KMS-11 (cell line): Measurements from ENCODE around the gene EIF4G1.

Source experiments
- H2AFZ ChIP-seq: fragments of 200-600 bp; sonication (generic); 2 replicates; pipeline ENCODE4 v1.6.1; 2016; ENCODE audit warnings: antibody characterized with exemption, mixed run types, low read depth
- H3K27ac ChIP-seq: fragments of 200-600 bp; sonication (generic); 2 replicates; pipeline ENCODE4 v1.6.1; 2016; ENCODE audit warnings: mild to moderate bottlenecking, mixed run types
- H3K27me3 ChIP-seq: fragments of 200-600 bp; sonication (generic); 2 replicates; pipeline ENCODE4 v1.6.1; 2017; ENCODE audit warnings: mild to moderate bottlenecking, low read depth, mixed run types, moderate library complexity; ENCODE audit not compliant: insufficient read depth
- H3K36me3 ChIP-seq: fragments of 200-600 bp; sonication (generic); 2 replicates; pipeline ENCODE4 v1.6.1; 2017; ENCODE audit warnings: mild to moderate bottlenecking, mixed run types; ENCODE audit not compliant: insufficient read depth
- H3K4me1 ChIP-seq: fragments of 200-600 bp; sonication (generic); 2 replicates; pipeline ENCODE4 v1.6.1; 2016; ENCODE audit warnings: mild to moderate bottlenecking, low read depth, mixed run types; ENCODE audit not compliant: poor library complexity, severe bottlenecking
- H3K4me2 ChIP-seq: fragments of 200-600 bp; sonication (generic); 2 replicates; pipeline ENCODE4 v1.7.0; 2016; ENCODE audit warnings: mild to moderate bottlenecking, mixed run types
- H3K4me3 ChIP-seq: fragments of 200-600 bp; sonication (generic); IDR thresholded peaks from 2 replicates; pipeline ENCODE4 v1.6.1; 2017; ENCODE audit warnings: low read depth, low read length, mixed read lengths; ENCODE audit not compliant: insufficient read depth
- H3K79me2 ChIP-seq: fragments of 200-600 bp; sonication (generic); 2 replicates; pipeline ENCODE4 v1.6.1; 2016; ENCODE audit warnings: low read depth, mixed run types; ENCODE audit not compliant: insufficient read depth
- H3K9ac ChIP-seq: fragments of 200-600 bp; sonication (generic); 2 replicates; pipeline ENCODE4 v1.6.1; 2016; ENCODE audit warnings: mild to moderate bottlenecking, mixed run types
- H4K20me1 ChIP-seq: fragments of 200-600 bp; sonication (generic); 2 replicates; pipeline ENCODE4 v1.6.1; 2016; ENCODE audit warnings: mild to moderate bottlenecking, mixed run types; ENCODE audit not compliant: insufficient read depth
- TF ChIP-seq, protein P1 (sequence below): fragments of 200-600 bp; sonication (generic); conservative IDR thresholded peaks from 2 replicates; pipeline ENCODE4 v1.6.1; 2017; ENCODE audit warnings: low read depth, mild to moderate bottlenecking, antibody characterized with exemption, low read length, moderate library complexity, mixed read lengths

EIF4G1 gene

DNA sequence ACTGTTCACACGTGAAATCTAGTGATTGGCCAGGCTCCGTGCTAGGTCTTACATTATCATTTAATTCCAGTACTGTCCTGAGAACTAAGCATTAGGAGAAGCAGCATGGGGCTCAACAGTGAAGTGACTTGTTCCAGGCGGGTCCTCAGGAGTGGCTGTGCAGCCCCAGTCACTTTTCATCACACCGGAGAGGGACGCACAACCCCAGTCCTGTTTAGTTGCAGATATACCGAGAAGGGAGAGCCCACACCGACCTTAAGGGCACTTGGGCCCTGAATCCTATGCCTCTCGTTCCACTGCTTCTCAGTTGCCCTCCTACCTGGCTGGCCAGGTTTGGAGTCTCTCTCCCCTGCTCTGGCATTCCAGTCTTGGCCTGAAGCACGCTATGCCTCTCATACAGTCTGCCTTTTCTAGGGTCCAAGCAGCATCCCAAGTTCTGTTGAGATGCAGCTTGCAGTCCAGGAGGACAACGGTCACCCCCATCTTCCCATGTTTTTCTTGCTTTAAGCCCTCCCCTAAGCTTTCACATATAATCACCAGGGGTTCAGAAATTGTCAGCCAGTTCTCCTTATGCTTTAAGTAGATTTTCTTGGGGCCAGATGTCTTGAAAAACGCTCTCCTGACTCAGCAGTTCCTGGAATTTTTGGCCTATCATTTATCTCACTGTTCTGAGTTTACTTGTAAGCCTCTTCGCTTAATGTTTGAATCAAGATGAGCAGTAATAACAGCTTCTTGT, 33.1 kb downstream of the EIF4G1 start:
- Histone ChIP-seq H3K9ac (no peak overlapping the region), H3K4me2 (no peak overlapping the region), H3K4me1 (peaks cover 13% of the 10 kb centered on the region), H4K20me1 (no peaks in the 10 kb centered on the region), H3K27ac (no peak overlapping the region), H3K27me3 (no peaks in the 10 kb centered on the region), H3K79me2 (no peaks in the 10 kb centered on the region), H3K36me3 (no peaks in the 10 kb centered on the region), H2AFZ (no peak overlapping the region), H3K4me3 (no peak overlapping the region)
- TF ChIP-seq, protein P1, sequence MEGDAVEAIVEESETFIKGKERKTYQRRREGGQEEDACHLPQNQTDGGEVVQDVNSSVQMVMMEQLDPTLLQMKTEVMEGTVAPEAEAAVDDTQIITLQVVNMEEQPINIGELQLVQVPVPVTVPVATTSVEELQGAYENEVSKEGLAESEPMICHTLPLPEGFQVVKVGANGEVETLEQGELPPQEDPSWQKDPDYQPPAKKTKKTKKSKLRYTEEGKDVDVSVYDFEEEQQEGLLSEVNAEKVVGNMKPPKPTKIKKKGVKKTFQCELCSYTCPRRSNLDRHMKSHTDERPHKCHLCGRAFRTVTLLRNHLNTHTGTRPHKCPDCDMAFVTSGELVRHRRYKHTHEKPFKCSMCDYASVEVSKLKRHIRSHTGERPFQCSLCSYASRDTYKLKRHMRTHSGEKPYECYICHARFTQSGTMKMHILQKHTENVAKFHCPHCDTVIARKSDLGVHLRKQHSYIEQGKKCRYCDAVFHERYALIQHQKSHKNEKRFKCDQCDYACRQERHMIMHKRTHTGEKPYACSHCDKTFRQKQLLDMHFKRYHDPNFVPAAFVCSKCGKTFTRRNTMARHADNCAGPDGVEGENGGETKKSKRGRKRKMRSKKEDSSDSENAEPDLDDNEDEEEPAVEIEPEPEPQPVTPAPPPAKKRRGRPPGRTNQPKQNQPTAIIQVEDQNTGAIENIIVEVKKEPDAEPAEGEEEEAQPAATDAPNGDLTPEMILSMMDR: no peak

DNA sequence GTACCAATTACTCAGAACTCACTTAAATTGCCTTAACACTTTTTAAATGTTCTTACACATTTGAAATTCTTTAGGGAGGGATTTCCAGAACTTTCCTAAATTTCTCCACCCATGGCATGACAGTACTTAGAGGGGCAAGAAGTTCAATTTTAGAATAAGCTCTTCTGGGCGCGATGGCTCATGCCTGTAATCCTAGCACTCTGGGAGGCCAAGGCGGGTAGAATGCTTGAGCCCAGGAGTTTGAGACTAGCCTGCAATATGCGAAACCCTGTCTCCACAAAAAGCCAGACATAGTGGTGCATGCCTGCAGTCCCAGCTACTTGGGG, 33.6 kb downstream of the EIF4G1 start:
- no peak overlapping the region for H2AFZ ChIP-seq
- no peaks in the 10 kb centered on the region for H3K27me3 ChIP-seq
- no peak overlapping the region for H3K27ac ChIP-seq
- no peaks in the 10 kb centered on the region for H4K20me1 ChIP-seq
- no peaks in the 10 kb centered on the region for H3K36me3 ChIP-seq
- H3K9ac ChIP-seq: no peak overlapping the region
- H3K4me3 ChIP-seq: no peak overlapping the region
- H3K4me1 ChIP-seq: peaks cover 13% of the 10 kb centered on the region
- no peak overlapping the region for H3K4me2 ChIP-seq
- H3K79me2 ChIP-seq: no peaks in the 10 kb centered on the region
- TF ChIP-seq, protein P1: no peak

DNA sequence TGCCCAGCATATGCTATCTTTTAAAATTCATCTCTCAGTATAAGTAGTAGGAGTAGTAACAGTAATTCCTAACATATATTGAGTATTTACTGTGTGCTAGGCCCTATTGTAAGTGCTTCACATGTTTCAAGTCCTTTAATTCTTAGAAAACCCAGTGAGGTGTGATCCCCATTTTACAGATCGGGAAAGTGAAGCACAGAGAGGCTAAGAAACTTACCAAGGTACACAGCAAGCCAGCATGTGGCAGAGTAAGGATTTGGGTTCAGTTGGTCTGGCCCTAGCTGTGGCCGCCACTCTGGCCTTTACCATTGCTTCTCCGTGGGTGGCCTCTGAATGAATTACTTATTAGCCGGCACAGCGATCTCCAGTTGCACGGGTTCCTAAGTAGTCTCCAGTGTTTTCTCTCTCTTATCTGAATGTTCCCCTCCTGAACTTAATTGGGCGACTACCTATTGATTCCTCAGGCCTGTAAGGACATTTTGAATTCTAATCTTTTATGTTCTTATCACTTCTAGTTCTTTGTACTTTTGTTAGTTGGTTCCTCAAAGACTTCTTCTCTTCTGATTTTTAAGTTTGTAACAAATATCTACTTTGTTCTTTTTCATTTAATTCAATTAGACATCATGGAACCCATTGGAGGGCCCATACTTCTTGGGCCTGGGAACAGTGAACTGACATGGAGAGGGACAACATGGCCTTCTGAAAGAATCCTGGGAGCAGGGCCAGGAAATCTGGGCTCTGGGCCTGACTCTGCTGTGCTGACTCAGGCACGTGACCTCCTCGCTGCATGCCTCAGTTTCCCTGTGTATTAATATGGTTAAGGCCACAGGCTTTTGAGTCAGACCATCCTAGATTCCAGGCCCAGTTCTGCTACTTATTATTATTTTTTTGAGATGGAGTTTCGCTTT, 35.4 kb downstream of the EIF4G1 start:
- no peaks in the 10 kb centered on the region for H3K79me2 ChIP-seq
- TF ChIP-seq, protein P1: no peak
- no peak overlapping the region for H3K9ac ChIP-seq
- H3K4me3 ChIP-seq: no peak overlapping the region
- H3K36me3 ChIP-seq: no peaks in the 10 kb centered on the region
- H3K27me3 ChIP-seq: no peaks in the 10 kb centered on the region
- H3K27ac ChIP-seq: no peak overlapping the region
- no peaks in the 10 kb centered on the region for H4K20me1 ChIP-seq
- H3K4me2 ChIP-seq: no peak overlapping the region
- no peak overlapping the region for H2AFZ ChIP-seq
- H3K4me1 ChIP-seq: peaks cover 13% of the 10 kb centered on the region

DNA sequence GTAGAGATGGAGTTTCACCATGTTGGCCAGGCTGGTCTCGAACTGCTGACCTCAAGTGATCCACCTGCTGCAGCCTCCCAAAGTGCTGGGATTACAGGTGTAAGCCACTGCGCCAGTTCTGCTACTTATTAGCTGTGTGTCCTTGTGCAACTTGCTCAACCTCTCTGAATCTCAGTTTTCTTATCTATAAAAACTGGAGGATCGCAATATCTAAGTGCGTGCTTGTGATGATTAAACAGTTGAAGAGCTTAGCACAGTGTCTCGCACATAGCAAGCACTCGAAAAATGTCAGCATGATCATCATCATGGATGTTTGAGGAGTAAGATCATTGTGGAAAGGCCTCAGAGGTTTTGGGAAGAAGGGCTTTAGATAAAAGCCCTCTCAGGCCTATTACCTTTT, 36.2 kb downstream of the EIF4G1 start:
- no peak overlapping the region for H3K27ac ChIP-seq
- no peak overlapping the region for H3K9ac ChIP-seq
- TF ChIP-seq, protein P1: no peak
- no peak overlapping the region for H3K4me3 ChIP-seq
- H3K36me3 ChIP-seq: no peaks in the 10 kb centered on the region
- no peak overlapping the region for H3K4me2 ChIP-seq
- no peaks in the 10 kb centered on the region for H3K79me2 ChIP-seq
- H2AFZ ChIP-seq: no peak overlapping the region
- no peaks in the 10 kb centered on the region for H4K20me1 ChIP-seq
- H3K27me3 ChIP-seq: no peaks in the 10 kb centered on the region
- H3K4me1 ChIP-seq: peaks cover 9% of the 10 kb centered on the region
